HEK293 (cell line): ENCODE measurements around the gene PLCD1.

Experiments
- CTCF ChIA-PET: fragments of 350-600 bp; formaldehyde crosslinking; extraction: SDS; loops from one replicate; lab custom pipeline; 2021; ENCODE audit warnings: antibody characterized with exemption; lab: Yijun Ruan, JAX
- POLR2A ChIA-PET: fragments of 300-600 bp; formaldehyde crosslinking; extraction: SDS; loops from one replicate; lab custom pipeline; 2020; ENCODE audit warnings: antibody characterized with exemption, inconsistent platforms; lab: Yijun Ruan, JAX
- H3K27ac ChIP-seq: fragments of 200-500 bp; sonication (Bioruptor generic); 2 replicates; pipeline ENCODE4 v1.5.1; 2014; ENCODE audit warnings: low read depth, low read length, control low read depth, inconsistent platforms; ENCODE audit errors: extremely low read depth
- H3K36me3 ChIP-seq, 2 experiments: fragments of 200-500 bp in 1 of 2; sonication (Bioruptor generic) in 1 of 2; 1 replicate in 1 of 2; 2 replicates in 1 of 2; pipeline ENCODE4 v1.5.1; 2014 to 2017; ENCODE audit warnings: inconsistent platforms in 2 of 2, low read length in 2 of 2; ENCODE audit not compliant: control insufficient read depth in 2 of 2, insufficient read depth in 1 of 2
- H3K4me1 ChIP-seq: fragments of 200-500 bp; sonication (Bioruptor generic); 2 replicates; pipeline ENCODE4 v1.5.1; 2014; ENCODE audit warnings: mild to moderate bottlenecking, low read length, inconsistent platforms; ENCODE audit not compliant: control insufficient read depth, insufficient read depth
- H3K4me3 ChIP-seq: 2 replicates; pipeline ENCODE4 v1.5.1; 2011; ENCODE audit warnings: low read depth, mild to moderate bottlenecking, control low read depth, low read length, moderate library complexity
- H3K9me3 ChIP-seq: fragments of 200-500 bp; sonication (Bioruptor generic); 2 replicates; pipeline ENCODE4 v1.5.1; 2014; ENCODE audit warnings: low read depth, low read length, inconsistent platforms; ENCODE audit not compliant: control insufficient read depth, insufficient read depth
- CTCF ChIP-seq: fragments of 450-650 bp; formaldehyde crosslinking; IDR thresholded peaks from 2 replicates; pipeline ENCODE4 v1.5.1; 2016; ENCODE audit warnings: missing biosample characterization, missing genetic modification characterization
- KLF7 ChIP-seq: fragments of 450-650 bp; formaldehyde crosslinking; IDR thresholded peaks from 2 replicates; pipeline ENCODE4 v1.5.1; 2016; ENCODE audit warnings: missing biosample characterization, missing genetic modification characterization, borderline replicate concordance
- KLF8 ChIP-seq: fragments of 450-650 bp; formaldehyde crosslinking; IDR thresholded peaks from 2 replicates; pipeline ENCODE4 v1.5.1; 2016; ENCODE audit warnings: missing biosample characterization, missing genetic modification characterization
- KLF9 ChIP-seq: fragments of 450-650 bp; formaldehyde crosslinking; IDR thresholded peaks from 2 replicates; pipeline ENCODE4 v1.5.1; 2016; ENCODE audit warnings: missing biosample characterization, missing genetic modification characterization, low read depth
- SCRT2 ChIP-seq: fragments of 450-650 bp; formaldehyde crosslinking; IDR thresholded peaks from 2 replicates; pipeline ENCODE4 v1.5.1; 2016; ENCODE audit warnings: missing biosample characterization, missing genetic modification characterization
- TRIM28 ChIP-seq: IDR thresholded peaks from 2 replicates; pipeline ENCODE4 v1.6.1; 2011; ENCODE audit warnings: low read length, control low read depth, borderline replicate concordance
- ZBTB20 ChIP-seq: fragments of 450-650 bp; formaldehyde crosslinking; IDR thresholded peaks from 2 replicates; pipeline ENCODE4 v1.5.1; 2016; ENCODE audit warnings: missing biosample characterization, missing genetic modification characterization
- ZNF2 ChIP-seq: fragments of 450-650 bp; formaldehyde crosslinking; IDR thresholded peaks from 2 replicates; pipeline ENCODE4 v1.5.1; 2016; ENCODE audit warnings: missing biosample characterization, missing genetic modification characterization
- ZNF23 ChIP-seq: fragments of 450-650 bp; formaldehyde crosslinking; IDR thresholded peaks from 2 replicates; pipeline ENCODE4 v1.5.1; 2016; ENCODE audit warnings: missing biosample characterization, missing genetic modification characterization, borderline replicate concordance
- ZNF292 ChIP-seq: fragments of 450-650 bp; formaldehyde crosslinking; IDR thresholded peaks from 2 replicates; pipeline ENCODE4 v1.5.1; 2016; ENCODE audit warnings: low read depth, missing biosample characterization, missing genetic modification characterization, borderline replicate concordance
- ZNF366 ChIP-seq: fragments of 450-650 bp; formaldehyde crosslinking; conservative IDR thresholded peaks from 2 replicates; pipeline ENCODE4 v1.5.1; 2016; ENCODE audit warnings: missing biosample characterization, missing genetic modification characterization
- ZNF398 ChIP-seq: fragments of 450-650 bp; formaldehyde crosslinking; IDR thresholded peaks from 2 replicates; pipeline ENCODE4 v1.5.1; 2017; ENCODE audit warnings: missing biosample characterization, missing genetic modification characterization
- ZNF416 ChIP-seq: fragments of 450-650 bp; formaldehyde crosslinking; IDR thresholded peaks from 2 replicates; pipeline ENCODE4 v1.5.1; 2016; ENCODE audit warnings: missing biosample characterization, missing genetic modification characterization
- ZNF423 ChIP-seq: fragments of 450-650 bp; formaldehyde crosslinking; IDR thresholded peaks from 2 replicates; pipeline ENCODE4 v1.5.1; 2016; ENCODE audit warnings: missing biosample characterization, missing genetic modification characterization
- ZNF433 ChIP-seq: fragments of 450-650 bp; formaldehyde crosslinking; IDR thresholded peaks from 2 replicates; pipeline ENCODE4 v1.5.1; 2016; ENCODE audit warnings: missing biosample characterization, missing genetic modification characterization, low read depth
- ZNF48 ChIP-seq: fragments of 450-650 bp; formaldehyde crosslinking; IDR thresholded peaks from 2 replicates; pipeline ENCODE4 v1.5.1; 2016; ENCODE audit warnings: missing biosample characterization, missing genetic modification characterization
- ZNF610 ChIP-seq: fragments of 450-650 bp; formaldehyde crosslinking; IDR thresholded peaks from 2 replicates; pipeline ENCODE4 v1.5.1; 2016; ENCODE audit warnings: missing biosample characterization, missing genetic modification characterization, borderline replicate concordance
- ZNF621 ChIP-seq: fragments of 450-650 bp; formaldehyde crosslinking; IDR thresholded peaks from 2 replicates; pipeline ENCODE4 v1.5.1; 2017; ENCODE audit warnings: missing biosample characterization, missing genetic modification characterization
- ZNF843 ChIP-seq: fragments of 450-650 bp; formaldehyde crosslinking; IDR thresholded peaks from 2 replicates; pipeline ENCODE4 v1.5.1; 2016; ENCODE audit warnings: missing biosample characterization, missing genetic modification characterization

Gene PLCD1

DNA sequence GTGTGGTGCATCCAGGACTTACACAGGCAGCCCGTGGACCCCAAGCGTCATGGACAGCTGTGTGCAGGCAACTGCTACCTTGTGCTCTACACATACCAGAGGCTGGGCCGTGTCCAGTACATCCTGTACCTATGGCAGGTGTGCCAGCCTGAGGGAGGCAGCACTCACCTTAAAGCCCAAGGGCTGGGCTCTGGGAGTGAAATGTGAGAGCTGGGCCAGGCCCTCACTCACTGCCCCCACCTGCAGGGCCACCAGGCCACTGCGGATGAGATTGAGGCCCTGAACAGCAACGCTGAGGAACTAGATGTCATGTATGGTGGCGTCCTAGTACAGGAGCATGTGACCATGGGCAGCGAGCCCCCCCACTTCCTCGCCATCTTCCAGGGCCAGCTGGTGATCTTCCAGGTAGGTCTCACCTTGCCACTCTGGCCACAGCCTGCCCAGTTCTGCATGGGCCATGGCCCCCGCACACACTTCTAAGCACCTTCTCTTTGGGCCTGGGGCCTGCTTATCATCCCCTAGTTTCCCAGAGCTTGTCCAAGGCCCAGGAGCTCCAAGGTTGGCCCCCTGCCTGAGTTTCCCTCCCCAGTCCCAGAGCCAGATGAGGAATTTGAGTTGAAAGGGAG, 27.9 kb downstream of the PLCD1 start:
- Histone ChIP-seq H3K36me3 (peaks cover 0 to 9% of the 10 kb centered on the region in 2 experiments; a peak in 1 of 3 replicates), H3K4me3 (no peak overlapping the region), H3K4me1 (no peaks in the 10 kb centered on the region), H3K9me3 (no peaks in the 10 kb centered on the region), H3K27ac (no peak overlapping the region)
- TF ChIP-seq CTCF (tag by site-specific recombination) = peak; percentile 60
- TF ChIP-seq KLF7 = no peak
- TF ChIP-seq ZNF416 = no peak
- TF ChIP-seq ZNF621 (tag by site-specific recombination) = no peak
- POLR2A ChIA-PET = no interaction called here
- CTCF ChIA-PET = interaction anchor here (0.6 to 2.4 kb wide), 5 partner anchors 9 to 872 kb away, joined by 3 to 14 read pairs (median 4); no protein-coding TSS in a partner anchor

GRCh38 chr3:38000965-38001455, 28.4 kb downstream of the PLCD1 start:
- Histone ChIP-seq H3K36me3 (peaks cover 0 to 9% of the 10 kb centered on the region in 2 experiments; a peak in 1 of 3 replicates), H3K4me3 (no peak overlapping the region), H3K27ac (no peak overlapping the region), H3K4me1 (no peaks in the 10 kb centered on the region), H3K9me3 (no peaks in the 10 kb centered on the region)
- POLR2A ChIA-PET = no interaction called here
- TF ChIP-seq ZNF48 (tag by site-specific recombination) (no peak), TRIM28 (no peak), KLF9 (tag by site-specific recombination) (no peak), SCRT2 (tag by site-specific recombination) (no peak), ZNF2 (tag by site-specific recombination) (no peak), ZNF423 (tag by site-specific recombination) (no peak), ZBTB20 (no peak), ZNF23 (tag by site-specific recombination) (no peak), KLF8 (no peak), ZNF433 (tag by site-specific recombination) (no peak), ZNF610 (tag by site-specific recombination) (no peak), ZNF843 (tag by site-specific recombination) (no peak)
- TF ChIP-seq, all 188 proteins: peak for 0
- CTCF ChIA-PET = interaction anchor here (1.5 to 2.4 kb wide), 3 partner anchors 9 to 146 kb away, joined by 4 to 14 read pairs (median 13); no protein-coding TSS in a partner anchor

- Histone ChIP-seq H3K36me3 (peaks cover 0 to 9% of the 10 kb centered on the region in 2 experiments; a peak in 1 of 3 replicates), H3K4me3 (no peak overlapping the region), H3K27ac (no peak overlapping the region), H3K9me3 (no peaks in the 10 kb centered on the region)
- CTCF ChIA-PET = interaction anchor here (2.0 to 2.4 kb wide), 2 partner anchors 26 to 145 kb away, joined by 13 to 14 read pairs; no protein-coding TSS in a partner anchor
- POLR2A ChIA-PET = no interaction called here
- TF ChIP-seq ZNF366 (tag by site-specific recombination) = 0 out of 2 replicates have a peak, but pooled peaks have one; percentile 29
- TF ChIP-seq ZNF292 (tag by site-specific recombination) = no peak
- TF ChIP-seq ZNF398 (tag by site-specific recombination) = peak; percentile 57
- TF ChIP-seq, all 188 proteins: peak for 2
- H3K4me1 ChIP-seq = no peaks in the 10 kb centered on the region
These were observed 29.1 kb downstream of the PLCD1 start for GRCh38 chr3:38000242-38000916.
